Panc1 (cell line): Measurements from ENCODE around the gene SERTAD3. TPM values are rescaled to one million over a fixed set of nuclear protein-coding genes. Genes with fewer than 3 reads are reported as not detected.

Experiments
- ATAC-seq: fragments of 200-7000 bp; cut with Tn5 transposase; 2 replicates; pipeline ENCODE4 v1.9.1; 2020; ENCODE audit warnings: mild to moderate bottlenecking, moderate library complexity
- BruUV-seq: library from RNA; stranded (reverse); fragments of 400-500 nt; replicated peaks from 2 replicates; lab custom pipeline; 2021; lab: Mats Ljungman, UMichigan
- CTCF ChIA-PET: fragments of 300-600 bp; sonication (Branson Sonifier 250); formaldehyde crosslinking; loops from one replicate; lab custom pipeline; 2022; ENCODE audit warnings: antibody characterized with exemption; lab: Charles Lee
- POLR2A ChIA-PET: fragments of 300-600 bp; sonication (Branson Sonifier 250); formaldehyde crosslinking; loops from one replicate; lab custom pipeline; 2022; ENCODE audit warnings: antibody characterized with exemption; lab: Charles Lee
- DNase-seq: peaks from one replicate; pipeline ENCODE4 v3.0.0-alpha.2; 2010; ENCODE audit warnings: low read depth, low spot score
- H3K27ac ChIP-seq: 2 replicates; pipeline ENCODE4 v1.5.1; 2011; ENCODE audit warnings: mild to moderate bottlenecking, low read length, inconsistent platforms
- H3K27me3 ChIP-seq: fragments of 200-500 bp; sonication (Bioruptor generic); 2 replicates; pipeline ENCODE4 v1.6.0; 2014; ENCODE audit warnings: low read length, inconsistent platforms; ENCODE audit not compliant: control insufficient read depth, insufficient read depth
- H3K36me3 ChIP-seq: fragments of 200-500 bp; sonication (Bioruptor generic); 2 replicates; pipeline ENCODE4 v1.5.1; 2014; ENCODE audit warnings: inconsistent platforms, mild to moderate bottlenecking, low read length, moderate library complexity; ENCODE audit not compliant: control insufficient read depth, insufficient read depth
- H3K4me1 ChIP-seq: 2 replicates; pipeline ENCODE4 v1.5.1; 2011; ENCODE audit warnings: inconsistent platforms, mild to moderate bottlenecking, low read length, moderate library complexity; ENCODE audit not compliant: control insufficient read depth, insufficient read depth
- H3K4me3 ChIP-seq, 2 experiments: 2 replicates each; pipeline ENCODE4 v1.5.1; 2011 to 2012; ENCODE audit warnings: low read depth in 2 of 2, low read length in 2 of 2, mild to moderate bottlenecking in 2 of 2, inconsistent platforms in 1 of 2, moderate library complexity in 1 of 2
- H3K9me3 ChIP-seq: fragments of 200-500 bp; sonication (Bioruptor generic); 2 replicates; pipeline ENCODE4 v1.5.1; 2014; ENCODE audit warnings: low read depth, mild to moderate bottlenecking, inconsistent platforms, low read length, moderate library complexity; ENCODE audit not compliant: control insufficient read depth, insufficient read depth
- CTCF ChIP-seq: fragments of 450-650 bp; IDR thresholded peaks from 2 replicates; pipeline ENCODE4 v1.5.1; 2017; ENCODE audit warnings: mild to moderate bottlenecking
- POLR2AphosphoS5 ChIP-seq: IDR thresholded peaks from 2 replicates; pipeline ENCODE4 v1.6.1; 2012; ENCODE audit warnings: mild to moderate bottlenecking, low read depth, low read length, moderate library complexity
- REST ChIP-seq, 2 experiments: IDR thresholded peaks; 2 replicates each; pipeline ENCODE4 v1.6.1; 2011 to 2012; ENCODE audit warnings: low read depth in 2 of 2, control low read depth in 1 of 2, low read length in 1 of 2, mild to moderate bottlenecking in 1 of 2, moderate library complexity in 1 of 2; ENCODE audit not compliant: insufficient read depth in 1 of 2
- SIN3A ChIP-seq: IDR thresholded peaks from 2 replicates; pipeline ENCODE4 v1.6.1; 2012; ENCODE audit warnings: low read depth, mild to moderate bottlenecking, low read length, moderate library complexity, borderline replicate concordance; ENCODE audit not compliant: insufficient read depth
- TCF7L2 ChIP-seq: IDR thresholded peaks from 2 replicates; pipeline ENCODE4 v1.6.1; 2011; ENCODE audit warnings: mild to moderate bottlenecking, low read depth, low read length, inconsistent platforms
- in situ Hi-C: cut with HindIII; loops from 2 replicates; pipeline ENCODE4 v1.10.0; 2016; ENCODE audit warnings: low sequenced_read_pairs, low pct_unique_long_range_greater_than_20kb
- intact Hi-C: fragments of 100-400 bp; cut with micrococcal nuclease; formaldehyde crosslinking; loops from one replicate; pipeline ENCODE4 v1.10.0; 2022; ENCODE audit not compliant: unreplicated experiment
- total RNA-seq: library from RNA; stranded (reverse); gene quantifications from one replicate; pipeline ENCODE4 v1.2.1, GENCODE V29; 2021; ENCODE audit not compliant: unreplicated experiment

The SERTAD3 gene
- total RNA-seq, 1 experiment from 2014 or later: 35.7 TPM

GRCh38 chr19:40492274-40492673 lies 48.1 kb upstream of the SERTAD3 start:
- POLR2A ChIA-PET: no interaction called here
- intact Hi-C loops (no loop called here), in situ Hi-C loops (no loop called here)
- H3K4me1 ChIP-seq: no peaks in the 10 kb centered on the region
- no TSS peak for BruUV-seq
- H3K4me3 ChIP-seq: no peak overlapping the region
- ATAC-seq (no peak), DNase-seq (no peak)
- no peaks in the 10 kb centered on the region for H3K9me3 ChIP-seq
- no peaks in the 10 kb centered on the region for H3K36me3 ChIP-seq
- TF ChIP-seq REST (IDR thresholded peaks at IDR 0.05; ENCODE audit: insufficient read depth in 1 of 2, low read depth in 2 of 2, low read length in 1 of 2): no peak
- CTCF ChIA-PET: no interaction called here
- H3K27ac ChIP-seq: no peak overlapping the region
- H3K27me3 ChIP-seq: no peaks in the 10 kb centered on the region

GRCh38 chr19:40489882-40490230 lies 45.7 kb upstream of the SERTAD3 start:
- Histone ChIP-seq H3K36me3 (no peaks in the 10 kb centered on the region), H3K27ac (no peak overlapping the region), H3K27me3 (no peaks in the 10 kb centered on the region), H3K4me1 (no peaks in the 10 kb centered on the region), H3K4me3 (no peak overlapping the region), H3K9me3 (no peaks in the 10 kb centered on the region)
- ChIA-PET CTCF (no interaction called here), POLR2A (no interaction called here)
- ATAC-seq: no peak
- intact Hi-C loops: no loop called here
- no TSS peak for BruUV-seq
- TF ChIP-seq SIN3A (no peak), TCF7L2 (no peak), POLR2AphosphoS5 (no peak), CTCF (no peak), REST (IDR thresholded peaks at IDR 0.05; ENCODE audit: insufficient read depth in 1 of 2, low read depth in 2 of 2, low read length in 1 of 2) (no peak)
- no peak for DNase-seq
- in situ Hi-C loops: no loop called here
